Panc1 (cell line): ENCODE results near the gene ADA. TPM values are rescaled to one million over a fixed set of nuclear protein-coding genes. Genes with fewer than 3 reads are reported as not detected.
A peak's percentile ranks its signal among the peaks of the same experiment; 100 is the strongest.

Experiments
- ATAC-seq: fragments of 200-7000 bp; cut with Tn5 transposase; 2 replicates; pipeline ENCODE4 v1.9.1; 2020; ENCODE audit warnings: mild to moderate bottlenecking, moderate library complexity
- BruUV-seq: library from RNA; stranded (reverse); fragments of 400-500 nt; replicated peaks from 2 replicates; lab custom pipeline; 2021; lab: Mats Ljungman, UMichigan
- CTCF ChIA-PET: fragments of 300-600 bp; sonication (Branson Sonifier 250); formaldehyde crosslinking; loops from one replicate; lab custom pipeline; 2022; ENCODE audit warnings: antibody characterized with exemption; lab: Charles Lee
- POLR2A ChIA-PET: fragments of 300-600 bp; sonication (Branson Sonifier 250); formaldehyde crosslinking; loops from one replicate; lab custom pipeline; 2022; ENCODE audit warnings: antibody characterized with exemption; lab: Charles Lee
- DNase-seq: peaks from one replicate; pipeline ENCODE4 v3.0.0-alpha.2; 2010; ENCODE audit warnings: low read depth, low spot score
- H3K27ac ChIP-seq: 2 replicates; pipeline ENCODE4 v1.5.1; 2011; ENCODE audit warnings: mild to moderate bottlenecking, low read length, inconsistent platforms
- H3K27me3 ChIP-seq: fragments of 200-500 bp; sonication (Bioruptor generic); 2 replicates; pipeline ENCODE4 v1.6.0; 2014; ENCODE audit warnings: low read length, inconsistent platforms; ENCODE audit not compliant: control insufficient read depth, insufficient read depth
- H3K36me3 ChIP-seq: fragments of 200-500 bp; sonication (Bioruptor generic); 2 replicates; pipeline ENCODE4 v1.5.1; 2014; ENCODE audit warnings: inconsistent platforms, mild to moderate bottlenecking, low read length, moderate library complexity; ENCODE audit not compliant: control insufficient read depth, insufficient read depth
- H3K4me1 ChIP-seq: 2 replicates; pipeline ENCODE4 v1.5.1; 2011; ENCODE audit warnings: inconsistent platforms, mild to moderate bottlenecking, low read length, moderate library complexity; ENCODE audit not compliant: control insufficient read depth, insufficient read depth
- H3K4me3 ChIP-seq, 2 experiments: 2 replicates each; pipeline ENCODE4 v1.5.1; 2011 to 2012; ENCODE audit warnings: low read depth in 2 of 2, low read length in 2 of 2, mild to moderate bottlenecking in 2 of 2, inconsistent platforms in 1 of 2, moderate library complexity in 1 of 2
- H3K9me3 ChIP-seq: fragments of 200-500 bp; sonication (Bioruptor generic); 2 replicates; pipeline ENCODE4 v1.5.1; 2014; ENCODE audit warnings: low read depth, mild to moderate bottlenecking, inconsistent platforms, low read length, moderate library complexity; ENCODE audit not compliant: control insufficient read depth, insufficient read depth
- POLR2AphosphoS5 ChIP-seq: IDR thresholded peaks from 2 replicates; pipeline ENCODE4 v1.6.1; 2012; ENCODE audit warnings: mild to moderate bottlenecking, low read depth, low read length, moderate library complexity
- SIN3A ChIP-seq: IDR thresholded peaks from 2 replicates; pipeline ENCODE4 v1.6.1; 2012; ENCODE audit warnings: low read depth, mild to moderate bottlenecking, low read length, moderate library complexity, borderline replicate concordance; ENCODE audit not compliant: insufficient read depth
- TCF7L2 ChIP-seq: IDR thresholded peaks from 2 replicates; pipeline ENCODE4 v1.6.1; 2011; ENCODE audit warnings: mild to moderate bottlenecking, low read depth, low read length, inconsistent platforms
- in situ Hi-C: cut with HindIII; loops from 2 replicates; pipeline ENCODE4 v1.10.0; 2016; ENCODE audit warnings: low sequenced_read_pairs, low pct_unique_long_range_greater_than_20kb
- intact Hi-C: fragments of 100-400 bp; cut with micrococcal nuclease; formaldehyde crosslinking; loops from one replicate; pipeline ENCODE4 v1.10.0; 2022; ENCODE audit not compliant: unreplicated experiment
- total RNA-seq: library from RNA; stranded (reverse); gene quantifications from one replicate; pipeline ENCODE4 v1.2.1, GENCODE V29; 2021; ENCODE audit not compliant: unreplicated experiment
- TF ChIP-seq, protein P1 (sequence below), 2 experiments: IDR thresholded peaks; 2 replicates each; pipeline ENCODE4 v1.6.1; 2011 to 2012; ENCODE audit warnings: low read depth in 2 of 2, control low read depth in 1 of 2, low read length in 1 of 2, mild to moderate bottlenecking in 1 of 2, moderate library complexity in 1 of 2; ENCODE audit not compliant: insufficient read depth in 1 of 2
- TF ChIP-seq, protein P2 (sequence below): fragments of 450-650 bp; IDR thresholded peaks from 2 replicates; pipeline ENCODE4 v1.5.1; 2017; ENCODE audit warnings: mild to moderate bottlenecking

Gene ADA
- total RNA-seq, 1 experiment from 2014 or later, result 53.8 TPM

DNA sequence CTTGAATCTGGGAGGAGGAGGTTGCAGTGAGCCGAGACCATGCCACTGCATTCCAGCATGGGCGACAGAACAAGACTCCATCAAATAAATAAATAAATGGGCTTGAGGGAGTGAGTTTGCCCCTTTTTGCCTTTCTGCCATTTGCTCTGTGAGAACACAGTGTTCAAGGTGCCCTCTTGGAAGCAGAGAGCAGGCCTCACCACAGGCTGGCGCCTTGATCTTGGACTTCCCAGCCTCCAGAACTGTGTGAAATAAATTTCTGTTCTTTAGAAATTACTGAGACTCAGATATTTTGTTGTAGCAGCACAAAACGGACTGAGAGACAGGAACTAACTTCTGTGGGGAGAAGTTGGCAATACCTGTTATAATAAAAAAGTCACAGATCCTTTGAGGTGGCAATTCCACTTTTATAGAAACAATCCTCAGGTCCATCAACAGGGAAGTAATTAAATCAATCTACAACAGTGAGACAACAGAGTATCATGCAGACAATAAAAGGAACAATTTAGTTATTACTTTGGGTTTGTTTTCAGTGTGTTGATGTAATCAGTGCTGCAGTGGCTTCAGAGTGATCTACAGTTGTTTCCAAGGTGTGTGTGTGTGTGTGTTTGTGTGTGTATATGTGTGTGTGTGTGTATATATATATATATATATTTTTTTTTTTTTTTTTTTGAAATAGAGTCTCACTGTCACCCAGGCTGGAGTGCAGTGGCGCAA, 44.6 kb downstream of the ADA start:
- POLR2A ChIA-PET, result no interaction called here
- CTCF ChIA-PET, result no interaction called here
- no peaks in the 10 kb centered on the region for H3K27me3 ChIP-seq
- ATAC-seq (no peak), DNase-seq (no peak)
- BruUV-seq, result no TSS peak
- TF ChIP-seq, protein P1, sequence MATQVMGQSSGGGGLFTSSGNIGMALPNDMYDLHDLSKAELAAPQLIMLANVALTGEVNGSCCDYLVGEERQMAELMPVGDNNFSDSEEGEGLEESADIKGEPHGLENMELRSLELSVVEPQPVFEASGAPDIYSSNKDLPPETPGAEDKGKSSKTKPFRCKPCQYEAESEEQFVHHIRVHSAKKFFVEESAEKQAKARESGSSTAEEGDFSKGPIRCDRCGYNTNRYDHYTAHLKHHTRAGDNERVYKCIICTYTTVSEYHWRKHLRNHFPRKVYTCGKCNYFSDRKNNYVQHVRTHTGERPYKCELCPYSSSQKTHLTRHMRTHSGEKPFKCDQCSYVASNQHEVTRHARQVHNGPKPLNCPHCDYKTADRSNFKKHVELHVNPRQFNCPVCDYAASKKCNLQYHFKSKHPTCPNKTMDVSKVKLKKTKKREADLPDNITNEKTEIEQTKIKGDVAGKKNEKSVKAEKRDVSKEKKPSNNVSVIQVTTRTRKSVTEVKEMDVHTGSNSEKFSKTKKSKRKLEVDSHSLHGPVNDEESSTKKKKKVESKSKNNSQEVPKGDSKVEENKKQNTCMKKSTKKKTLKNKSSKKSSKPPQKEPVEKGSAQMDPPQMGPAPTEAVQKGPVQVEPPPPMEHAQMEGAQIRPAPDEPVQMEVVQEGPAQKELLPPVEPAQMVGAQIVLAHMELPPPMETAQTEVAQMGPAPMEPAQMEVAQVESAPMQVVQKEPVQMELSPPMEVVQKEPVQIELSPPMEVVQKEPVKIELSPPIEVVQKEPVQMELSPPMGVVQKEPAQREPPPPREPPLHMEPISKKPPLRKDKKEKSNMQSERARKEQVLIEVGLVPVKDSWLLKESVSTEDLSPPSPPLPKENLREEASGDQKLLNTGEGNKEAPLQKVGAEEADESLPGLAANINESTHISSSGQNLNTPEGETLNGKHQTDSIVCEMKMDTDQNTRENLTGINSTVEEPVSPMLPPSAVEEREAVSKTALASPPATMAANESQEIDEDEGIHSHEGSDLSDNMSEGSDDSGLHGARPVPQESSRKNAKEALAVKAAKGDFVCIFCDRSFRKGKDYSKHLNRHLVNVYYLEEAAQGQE (IDR thresholded peaks at IDR 0.05; ENCODE audit: insufficient read depth in 1 of 2, low read depth in 2 of 2, low read length in 1 of 2), result no peak
- TF ChIP-seq, protein P2, sequence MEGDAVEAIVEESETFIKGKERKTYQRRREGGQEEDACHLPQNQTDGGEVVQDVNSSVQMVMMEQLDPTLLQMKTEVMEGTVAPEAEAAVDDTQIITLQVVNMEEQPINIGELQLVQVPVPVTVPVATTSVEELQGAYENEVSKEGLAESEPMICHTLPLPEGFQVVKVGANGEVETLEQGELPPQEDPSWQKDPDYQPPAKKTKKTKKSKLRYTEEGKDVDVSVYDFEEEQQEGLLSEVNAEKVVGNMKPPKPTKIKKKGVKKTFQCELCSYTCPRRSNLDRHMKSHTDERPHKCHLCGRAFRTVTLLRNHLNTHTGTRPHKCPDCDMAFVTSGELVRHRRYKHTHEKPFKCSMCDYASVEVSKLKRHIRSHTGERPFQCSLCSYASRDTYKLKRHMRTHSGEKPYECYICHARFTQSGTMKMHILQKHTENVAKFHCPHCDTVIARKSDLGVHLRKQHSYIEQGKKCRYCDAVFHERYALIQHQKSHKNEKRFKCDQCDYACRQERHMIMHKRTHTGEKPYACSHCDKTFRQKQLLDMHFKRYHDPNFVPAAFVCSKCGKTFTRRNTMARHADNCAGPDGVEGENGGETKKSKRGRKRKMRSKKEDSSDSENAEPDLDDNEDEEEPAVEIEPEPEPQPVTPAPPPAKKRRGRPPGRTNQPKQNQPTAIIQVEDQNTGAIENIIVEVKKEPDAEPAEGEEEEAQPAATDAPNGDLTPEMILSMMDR, result no peak
- TF ChIP-seq TCF7L2 (no peak), POLR2AphosphoS5 (no peak), SIN3A (no peak)
- in situ Hi-C loops, result no loop called here
- H3K36me3 ChIP-seq, result no peaks in the 10 kb centered on the region
- H3K4me1 ChIP-seq, result peaks cover 24% of the 10 kb centered on the region
- intact Hi-C loops, result loop anchor here (10.0 kb wide), 2 partner anchors 72 to 392 kb away; partner anchors contain the start of gene OSER1
- H3K4me3 ChIP-seq, result no peak overlapping the region
- no peak overlapping the region for H3K27ac ChIP-seq
- H3K9me3 ChIP-seq, result no peaks in the 10 kb centered on the region

- Histone ChIP-seq H3K4me3 (no peak overlapping the region), H3K4me1 (peaks cover 12% of the 10 kb centered on the region), H3K27me3 (no peaks in the 10 kb centered on the region), H3K36me3 (no peaks in the 10 kb centered on the region), H3K27ac (peak overlapping the region; percentile 21; the same call in 1 of the 2 replicates), H3K9me3 (no peaks in the 10 kb centered on the region)
- DNase-seq (no peak), ATAC-seq (no peak)
- BruUV-seq, result no TSS peak
- ChIA-PET POLR2A (interaction anchor here (0.6 kb wide), 1 partner anchor 145 kb away, joined by 3 read pairs; no protein-coding TSS in a partner anchor), CTCF (interaction anchor here (0.5 to 1.1 kb wide), 2 partner anchors 17 to 66 kb away, joined by 3 to 6 read pairs; no protein-coding TSS in a partner anchor)
- TF ChIP-seq, protein P1 (IDR thresholded peaks at IDR 0.05; ENCODE audit: insufficient read depth in 1 of 2, low read depth in 2 of 2, low read length in 1 of 2), result no peak
- intact Hi-C loops (loop anchor here (5.0 to 10.0 kb wide), 3 partner anchors 69 to 389 kb away; partner anchors contain the start of gene OSER1), in situ Hi-C loops (no loop called here)
Observed at GRCh38 chr20:44603327-44603726, 48.2 kb downstream of the ADA start.
